Measurements from ENCODE around the gene SPNS1.
A peak's percentile ranks its signal among the peaks of the same experiment; 100 is the strongest.
"Not testable (repeated sequence)": the region's sequence is repeated elsewhere in the genome, so short reads cannot be mapped to it uniquely, and the experiment has no call there.

Gene SPNS1

DNA sequence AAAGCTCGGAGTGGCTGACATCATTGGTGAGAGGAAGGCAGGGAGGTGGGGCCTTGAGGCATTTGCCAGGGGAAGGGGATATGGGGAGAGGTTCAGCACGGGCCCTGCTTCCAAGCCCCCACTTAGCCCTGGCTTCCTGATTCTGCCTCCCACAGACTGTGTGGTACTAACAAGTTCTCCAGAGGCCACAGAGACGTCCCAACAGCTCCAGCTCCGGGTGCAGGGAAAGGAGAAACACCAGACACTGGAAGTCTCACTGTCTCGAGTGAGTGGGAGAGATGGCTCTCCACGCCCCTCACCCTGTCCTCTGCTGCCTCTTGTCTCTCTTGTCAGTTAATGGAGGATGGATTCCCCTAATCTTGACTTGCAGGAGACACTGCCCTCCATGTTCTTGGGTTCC, 15.7 kb upstream of the SPNS1 start:
- TF ChIP-seq, protein P1, sequence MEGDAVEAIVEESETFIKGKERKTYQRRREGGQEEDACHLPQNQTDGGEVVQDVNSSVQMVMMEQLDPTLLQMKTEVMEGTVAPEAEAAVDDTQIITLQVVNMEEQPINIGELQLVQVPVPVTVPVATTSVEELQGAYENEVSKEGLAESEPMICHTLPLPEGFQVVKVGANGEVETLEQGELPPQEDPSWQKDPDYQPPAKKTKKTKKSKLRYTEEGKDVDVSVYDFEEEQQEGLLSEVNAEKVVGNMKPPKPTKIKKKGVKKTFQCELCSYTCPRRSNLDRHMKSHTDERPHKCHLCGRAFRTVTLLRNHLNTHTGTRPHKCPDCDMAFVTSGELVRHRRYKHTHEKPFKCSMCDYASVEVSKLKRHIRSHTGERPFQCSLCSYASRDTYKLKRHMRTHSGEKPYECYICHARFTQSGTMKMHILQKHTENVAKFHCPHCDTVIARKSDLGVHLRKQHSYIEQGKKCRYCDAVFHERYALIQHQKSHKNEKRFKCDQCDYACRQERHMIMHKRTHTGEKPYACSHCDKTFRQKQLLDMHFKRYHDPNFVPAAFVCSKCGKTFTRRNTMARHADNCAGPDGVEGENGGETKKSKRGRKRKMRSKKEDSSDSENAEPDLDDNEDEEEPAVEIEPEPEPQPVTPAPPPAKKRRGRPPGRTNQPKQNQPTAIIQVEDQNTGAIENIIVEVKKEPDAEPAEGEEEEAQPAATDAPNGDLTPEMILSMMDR (IDR thresholded peaks at IDR 0.05; ENCODE audit: extremely low read depth, insufficient read depth, missing control alignments): no peak
- in situ Hi-C loops (cut with MboI; ENCODE audit: low pct_unique_long_range_greater_than_20kb, low sequenced_read_pairs, unreplicated experiment): no loop called here
- DNase-seq (ENCODE audit: low spot score): no peak

DNA sequence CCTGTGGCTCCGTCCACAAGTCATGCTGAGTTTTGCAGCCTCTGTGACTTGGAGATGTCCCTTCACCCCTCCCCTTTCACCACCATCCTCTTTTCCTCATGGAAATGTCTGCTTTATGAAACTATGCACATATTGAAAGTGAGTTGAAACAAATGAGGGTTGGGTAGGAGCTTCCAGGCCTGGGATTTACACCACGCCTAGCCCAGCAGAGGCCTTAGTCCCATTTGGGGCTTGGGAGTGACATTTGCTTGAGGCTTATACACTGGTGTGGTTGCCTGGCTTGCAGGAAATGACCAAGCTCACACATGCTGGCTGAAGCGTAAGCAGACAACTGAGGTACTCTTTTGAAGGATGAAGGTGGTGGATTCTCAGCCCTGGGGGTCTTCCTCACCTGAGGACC, 10.5 kb upstream of the SPNS1 start:
- DNase-seq (ENCODE audit: low spot score): no peak
- in situ Hi-C loops (cut with MboI; ENCODE audit: low pct_unique_long_range_greater_than_20kb, low sequenced_read_pairs, unreplicated experiment): no loop called here
- TF ChIP-seq, protein P1 (IDR thresholded peaks at IDR 0.05; ENCODE audit: extremely low read depth, insufficient read depth, missing control alignments): no peak

DNA sequence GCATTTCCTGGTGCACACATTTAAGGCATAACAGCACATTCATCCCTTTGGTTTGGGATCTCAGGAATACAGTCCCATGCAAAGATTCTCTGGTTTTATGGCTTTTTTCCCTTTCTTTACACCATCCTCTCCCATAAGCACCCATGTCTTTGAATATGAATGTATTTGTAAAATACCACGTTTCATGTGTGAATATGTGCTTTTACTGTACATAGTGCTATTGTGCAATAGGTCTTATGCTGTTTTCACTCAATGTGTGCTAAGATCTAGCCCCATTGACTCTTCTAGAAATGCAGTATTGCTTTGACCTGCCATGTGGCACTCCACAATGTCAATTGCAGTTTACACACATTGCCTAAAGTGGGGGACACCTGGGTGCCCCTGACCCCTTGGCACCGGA, 10.1 kb upstream of the SPNS1 start:
- in situ Hi-C loops (cut with MboI; ENCODE audit: low pct_unique_long_range_greater_than_20kb, low sequenced_read_pairs, unreplicated experiment): no loop called here
- TF ChIP-seq, protein P1 (IDR thresholded peaks at IDR 0.05; ENCODE audit: extremely low read depth, insufficient read depth, missing control alignments): no peak
- DNase-seq (ENCODE audit: low spot score): no peak

DNA sequence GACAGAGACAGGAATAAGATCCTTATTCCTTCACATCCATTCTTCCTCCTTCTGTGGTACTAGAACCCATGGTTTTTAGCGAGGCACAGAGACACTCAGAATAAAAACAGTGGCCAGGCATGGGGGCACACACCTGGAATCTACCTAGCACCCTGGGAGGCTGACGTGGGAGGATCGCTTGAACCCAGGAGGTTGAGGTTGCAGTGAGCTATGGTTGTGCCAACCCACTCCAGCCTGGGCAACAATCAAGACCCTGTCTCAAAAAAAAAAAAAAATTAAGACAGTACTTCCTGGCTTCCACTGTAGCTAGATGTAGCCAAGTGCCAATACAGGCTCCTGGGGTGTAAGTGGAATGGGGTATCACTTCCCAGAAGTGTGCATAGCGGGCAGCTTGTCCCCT, 7.4 kb upstream of the SPNS1 start:
- TF ChIP-seq, protein P1 (IDR thresholded peaks at IDR 0.05; ENCODE audit: extremely low read depth, insufficient read depth, missing control alignments): no peak
- in situ Hi-C loops (cut with MboI; ENCODE audit: low pct_unique_long_range_greater_than_20kb, low sequenced_read_pairs, unreplicated experiment): no loop called here
- no peak for DNase-seq (ENCODE audit: low spot score)

DNA sequence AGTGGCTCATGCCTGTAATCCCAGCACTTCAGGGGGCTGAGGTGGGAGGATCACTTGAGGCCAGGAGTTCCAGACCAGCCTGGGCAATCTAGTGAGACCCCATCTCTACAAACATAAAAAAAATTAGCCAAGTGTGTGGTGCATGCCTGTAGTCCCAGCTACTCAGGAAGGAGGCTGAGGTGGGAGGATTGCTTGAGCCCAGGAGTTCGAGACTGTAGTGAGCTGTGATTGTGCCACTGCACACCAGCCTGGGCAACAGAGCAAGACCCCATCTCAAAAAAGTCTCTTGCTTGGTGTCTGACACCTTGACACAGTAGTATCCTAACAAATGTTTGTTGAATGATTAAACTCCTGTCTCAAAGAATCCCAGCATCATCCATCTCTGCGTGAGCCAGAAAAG, 4.9 kb upstream of the SPNS1 start:
- in situ Hi-C loops (cut with MboI; ENCODE audit: low pct_unique_long_range_greater_than_20kb, low sequenced_read_pairs, unreplicated experiment); DNase-seq (ENCODE audit: low spot score): not testable (repeated sequence)

DNA sequence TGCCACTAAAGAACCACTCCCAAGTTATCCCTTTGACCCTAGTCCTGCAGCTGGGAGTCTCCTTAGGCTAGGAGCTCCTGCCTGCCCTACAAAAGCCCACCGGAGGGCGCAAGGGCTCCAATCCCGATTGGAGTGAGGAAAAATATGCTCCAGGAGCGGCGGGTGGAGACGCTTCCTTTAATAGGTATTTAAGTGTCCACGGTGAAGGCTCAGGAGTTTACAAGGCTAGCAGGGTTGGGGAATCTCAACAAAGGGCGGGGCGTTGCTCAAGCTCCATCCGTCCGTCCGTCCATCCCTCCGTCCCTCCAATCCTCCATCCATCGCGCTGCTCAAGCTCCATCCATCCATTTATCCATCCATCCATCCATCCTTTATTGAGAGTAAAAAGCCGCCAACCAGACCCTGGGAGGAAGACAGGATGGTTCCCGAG, 556 bp upstream of the SPNS1 start:
- TF ChIP-seq, protein P1 (IDR thresholded peaks at IDR 0.05; ENCODE audit: extremely low read depth, insufficient read depth, missing control alignments): peak; percentile 56
- in situ Hi-C loops (cut with MboI; ENCODE audit: low pct_unique_long_range_greater_than_20kb, low sequenced_read_pairs, unreplicated experiment): no loop called here
- no peak for DNase-seq (ENCODE audit: low spot score)

DNA sequence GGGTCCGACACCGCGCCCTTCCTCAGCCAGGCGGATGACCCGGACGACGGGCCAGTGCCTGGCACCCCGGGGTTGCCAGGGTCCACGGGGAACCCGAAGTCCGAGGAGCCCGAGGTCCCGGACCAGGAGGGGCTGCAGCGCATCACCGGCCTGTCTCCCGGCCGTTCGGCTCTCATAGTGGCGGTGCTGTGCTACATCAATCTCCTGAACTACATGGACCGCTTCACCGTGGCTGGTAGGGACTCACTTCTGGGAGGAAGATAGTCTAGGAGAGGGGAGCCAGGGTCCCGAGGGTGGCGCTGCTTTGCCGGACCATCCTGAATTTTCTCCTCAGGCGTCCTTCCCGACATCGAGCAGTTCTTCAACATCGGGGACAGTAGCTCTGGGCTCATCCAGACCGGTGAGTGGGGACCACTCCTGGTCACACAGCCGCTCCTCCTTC, 601 bp downstream of the SPNS1 start:
- in situ Hi-C loops (cut with MboI; ENCODE audit: low pct_unique_long_range_greater_than_20kb, low sequenced_read_pairs, unreplicated experiment): no loop called here
- no peak for DNase-seq (ENCODE audit: low spot score)
- TF ChIP-seq, protein P1 (IDR thresholded peaks at IDR 0.05; ENCODE audit: extremely low read depth, insufficient read depth, missing control alignments): no peak
